ENCODE results near the gene PPIL1. TPM values are rescaled to one million over a fixed set of nuclear protein-coding genes. Genes with fewer than 3 reads are reported as not detected.

The PPIL1 gene
- total RNA-seq, 4 donors from 2014 or later, result 22.8 to 36.0 (median 27.5) TPM

DNA sequence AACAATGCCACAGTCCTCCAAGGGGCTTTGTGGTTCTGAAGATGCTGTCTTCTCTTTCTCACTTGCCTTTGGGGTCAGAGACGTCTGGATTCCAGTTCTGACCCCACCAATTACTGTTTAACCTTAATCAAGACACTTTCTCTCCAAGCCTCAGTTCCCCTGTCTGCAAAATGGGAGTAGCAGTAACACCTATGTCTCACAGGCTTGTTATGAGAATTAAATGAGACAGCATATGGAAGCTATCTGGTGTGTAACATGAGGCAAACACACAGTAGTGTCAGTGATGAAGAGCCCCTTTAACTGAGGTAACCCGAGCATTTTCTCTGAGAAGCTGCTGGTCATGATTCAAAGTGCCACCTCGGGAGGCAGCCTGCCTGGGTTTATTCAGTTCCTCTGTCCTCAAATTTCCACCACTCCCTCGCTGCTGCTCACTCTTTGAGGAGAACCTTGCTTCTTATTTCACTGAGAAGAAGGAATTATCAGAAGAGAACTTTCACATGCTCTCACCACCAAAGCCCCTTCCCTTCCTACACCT lies 11.7 kb downstream of the PPIL1 start:
- Histone ChIP-seq H3K4me1 (no peaks in the 10 kb centered on the region), H3K27ac (no peak overlapping the region), H3K4me3 (no peak overlapping the region), H3K27me3 (no peaks in the 10 kb centered on the region), H3K9me3 (no peaks in the 10 kb centered on the region), H3K36me3 (no peaks in the 10 kb centered on the region)
- intact Hi-C loops (cut with DNase I; ENCODE audit: low total_unique reads), result no loop called here
- DNase-seq, result no peak
- TF ChIP-seq POLR2A (IDR thresholded peaks at IDR 0.05), result no peak
- TF ChIP-seq, protein P1, sequence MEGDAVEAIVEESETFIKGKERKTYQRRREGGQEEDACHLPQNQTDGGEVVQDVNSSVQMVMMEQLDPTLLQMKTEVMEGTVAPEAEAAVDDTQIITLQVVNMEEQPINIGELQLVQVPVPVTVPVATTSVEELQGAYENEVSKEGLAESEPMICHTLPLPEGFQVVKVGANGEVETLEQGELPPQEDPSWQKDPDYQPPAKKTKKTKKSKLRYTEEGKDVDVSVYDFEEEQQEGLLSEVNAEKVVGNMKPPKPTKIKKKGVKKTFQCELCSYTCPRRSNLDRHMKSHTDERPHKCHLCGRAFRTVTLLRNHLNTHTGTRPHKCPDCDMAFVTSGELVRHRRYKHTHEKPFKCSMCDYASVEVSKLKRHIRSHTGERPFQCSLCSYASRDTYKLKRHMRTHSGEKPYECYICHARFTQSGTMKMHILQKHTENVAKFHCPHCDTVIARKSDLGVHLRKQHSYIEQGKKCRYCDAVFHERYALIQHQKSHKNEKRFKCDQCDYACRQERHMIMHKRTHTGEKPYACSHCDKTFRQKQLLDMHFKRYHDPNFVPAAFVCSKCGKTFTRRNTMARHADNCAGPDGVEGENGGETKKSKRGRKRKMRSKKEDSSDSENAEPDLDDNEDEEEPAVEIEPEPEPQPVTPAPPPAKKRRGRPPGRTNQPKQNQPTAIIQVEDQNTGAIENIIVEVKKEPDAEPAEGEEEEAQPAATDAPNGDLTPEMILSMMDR (IDR thresholded peaks at IDR 0.05), result no peak

DNA sequence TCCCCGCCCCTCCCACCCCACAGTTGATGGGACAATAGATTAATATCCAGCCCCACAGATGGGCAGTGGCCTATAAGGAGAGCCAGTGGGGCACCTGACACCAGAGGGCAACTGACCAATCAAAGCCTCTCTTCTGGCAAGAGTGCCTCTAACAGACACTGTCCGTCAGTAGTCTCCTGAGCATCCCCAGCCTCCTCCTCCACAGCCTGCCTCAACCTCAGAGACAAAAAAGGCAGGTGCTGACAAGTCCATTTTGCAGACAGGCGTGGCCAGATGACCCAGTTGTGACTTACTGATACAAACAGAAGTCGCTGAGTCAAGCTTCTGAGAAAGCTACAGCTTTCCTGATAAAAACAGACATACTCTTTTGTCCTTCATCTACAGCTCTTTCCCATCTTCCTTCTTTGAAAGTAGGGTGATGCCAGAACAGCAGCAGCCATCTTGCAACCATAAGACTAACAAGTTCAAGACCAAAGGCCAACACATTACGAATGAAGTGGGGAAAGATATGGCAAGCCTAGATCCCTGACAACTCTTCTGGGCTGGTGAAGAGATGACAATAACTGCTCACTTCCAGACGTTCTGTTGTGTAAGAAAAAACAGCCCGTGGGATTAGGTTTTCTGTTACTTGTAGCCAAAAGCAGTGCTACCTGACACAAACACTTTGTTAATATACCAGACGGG lies 12.3 kb downstream of the PPIL1 start:
- no peaks in the 10 kb centered on the region for H3K36me3 ChIP-seq
- no peak overlapping the region for H3K27ac ChIP-seq
- TF ChIP-seq POLR2A (IDR thresholded peaks at IDR 0.05), result no peak
- TF ChIP-seq, protein P1 (IDR thresholded peaks at IDR 0.05), result no peak
- intact Hi-C loops (cut with DNase I; ENCODE audit: low total_unique reads), result no loop called here
- H3K4me1 ChIP-seq, result no peaks in the 10 kb centered on the region
- H3K9me3 ChIP-seq, result no peaks in the 10 kb centered on the region
- no peak overlapping the region for H3K4me3 ChIP-seq
- H3K27me3 ChIP-seq, result no peaks in the 10 kb centered on the region
- no peak for DNase-seq

DNA sequence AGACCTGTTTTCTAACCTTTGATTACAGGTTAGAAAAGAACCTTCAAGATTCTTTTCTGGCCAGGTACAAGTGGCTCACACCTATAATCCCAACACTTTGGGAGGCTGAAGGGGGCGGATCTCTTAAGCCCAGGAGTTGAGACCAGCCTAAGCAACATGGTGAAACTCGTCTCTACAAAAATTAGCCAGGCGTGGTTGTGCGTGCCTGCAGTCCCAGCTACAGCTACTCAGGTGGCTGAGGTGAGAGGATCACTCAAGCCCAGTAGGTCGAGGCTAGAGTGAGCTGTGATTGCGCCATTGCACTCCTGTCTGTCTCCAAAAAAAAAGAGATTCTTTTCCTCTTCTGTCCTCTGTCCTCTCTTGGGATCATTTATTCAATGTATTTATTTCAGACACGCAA lies 14.5 kb downstream of the PPIL1 start:
- intact Hi-C loops (cut with DNase I; ENCODE audit: low total_unique reads), result no loop called here
- H3K9me3 ChIP-seq, result no peaks in the 10 kb centered on the region
- H3K36me3 ChIP-seq, result no peaks in the 10 kb centered on the region
- TF ChIP-seq, protein P1 (IDR thresholded peaks at IDR 0.05), result no peak
- TF ChIP-seq POLR2A (IDR thresholded peaks at IDR 0.05), result no peak
- H3K27me3 ChIP-seq, result no peaks in the 10 kb centered on the region
- H3K4me3 ChIP-seq, result no peak overlapping the region
- no peaks in the 10 kb centered on the region for H3K4me1 ChIP-seq
- DNase-seq, result no peak
- H3K27ac ChIP-seq, result no peak overlapping the region

- H3K27me3 ChIP-seq, result no peaks in the 10 kb centered on the region
- intact Hi-C loops (cut with DNase I; ENCODE audit: low total_unique reads), result no loop called here
- no peaks in the 10 kb centered on the region for H3K9me3 ChIP-seq
- TF ChIP-seq, protein P1 (IDR thresholded peaks at IDR 0.05), result no peak
- no peak for TF ChIP-seq POLR2A (IDR thresholded peaks at IDR 0.05)
- no peaks in the 10 kb centered on the region for H3K36me3 ChIP-seq
- peak overlapping the region in 1 of 2 donors; percentile 68 for H3K27ac ChIP-seq
- peak; percentile 57 to 73 for DNase-seq
- H3K4me1 ChIP-seq, result no peaks in the 10 kb centered on the region
- H3K4me3 ChIP-seq, result no peak overlapping the region
These were observed 16.1 kb downstream of the PPIL1 start for GRCh38 chr6:36858407-36858981.

DNA sequence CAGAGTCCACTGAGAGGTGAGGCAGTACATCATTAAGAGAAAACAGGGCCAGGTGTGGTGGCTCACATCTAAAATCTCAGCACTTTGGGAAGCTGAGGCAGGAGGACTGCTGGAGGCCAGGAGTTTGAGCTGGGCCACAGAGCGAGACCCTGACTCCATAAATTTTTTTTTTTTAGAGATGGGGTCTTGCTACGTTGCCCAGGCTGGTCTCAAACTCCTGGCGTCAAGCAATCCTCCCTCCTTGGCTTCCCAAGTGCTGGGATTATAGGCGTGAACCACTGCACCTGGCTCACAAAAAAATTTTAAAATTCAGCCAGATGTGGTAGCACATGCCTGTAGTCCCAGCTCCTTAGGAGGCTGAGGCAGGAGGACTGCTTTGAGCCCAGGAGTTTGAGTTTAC lies 17.3 kb downstream of the PPIL1 start:
- H3K36me3 ChIP-seq, result no peaks in the 10 kb centered on the region
- no peak for TF ChIP-seq POLR2A (IDR thresholded peaks at IDR 0.05)
- TF ChIP-seq, protein P1 (IDR thresholded peaks at IDR 0.05), result no peak
- intact Hi-C loops (cut with DNase I; ENCODE audit: low total_unique reads), result no loop called here

More for the DNA sequence above, 17.3 kb downstream of the PPIL1 start:
- DNase-seq, result no peak
- H3K27ac ChIP-seq, result no peak overlapping the region
- H3K4me3 ChIP-seq, result no peak overlapping the region
- no peaks in the 10 kb centered on the region for H3K27me3 ChIP-seq
- no peaks in the 10 kb centered on the region for H3K4me1 ChIP-seq
- no peaks in the 10 kb centered on the region for H3K9me3 ChIP-seq
